Endometrial microvascular endothelial cells (primary cell): ENCODE data around the gene MAGOHB. TPM values are rescaled to one million over a fixed set of nuclear protein-coding genes. Genes with fewer than 3 reads are reported as not detected.

Experiments used
- in situ Hi-C: cut with HindIII; loops from 2 replicates; pipeline ENCODE4 v1.10.0; 2017; ENCODE audit warnings: low sequenced_read_pairs, low pct_unique_long_range_greater_than_20kb; ENCODE audit errors: inconsistent ontology term
- total RNA-seq: library from RNA; depleted of rRNA; stranded (reverse); fragments of >200 nt; gene quantifications from one replicate; pipeline ENCODE4 v1.2.3, GENCODE V29; 2015; ENCODE audit errors: inconsistent ontology term

Gene MAGOHB
- total RNA-seq, 1 donor from 2014 or later, result 11.2 TPM

GRCh38 chr12:10562306-10562933 lies 51.0 kb downstream of the MAGOHB start:
- in situ Hi-C loops, result no loop called here

GRCh38 chr12:10559244-10559643 lies 54.2 kb downstream of the MAGOHB start:
- in situ Hi-C loops, result no loop called here

GRCh38 chr12:10558789-10559188 lies 54.6 kb downstream of the MAGOHB start:
- in situ Hi-C loops, result no loop called here

- in situ Hi-C loops, result no loop called here
Measured at GRCh38 chr12:10558301-10558700, 55.1 kb downstream of the MAGOHB start.

- in situ Hi-C loops, result no loop called here
Measured at GRCh38 chr12:10557766-10558165, 55.6 kb downstream of the MAGOHB start.

- in situ Hi-C loops, result no loop called here
Measured at GRCh38 chr12:10557329-10557728, 56.1 kb downstream of the MAGOHB start.

- in situ Hi-C loops, result no loop called here
Measured at GRCh38 chr12:10554756-10555481, 58.5 kb downstream of the MAGOHB start.

GRCh38 chr12:10554228-10554755 lies 59.1 kb downstream of the MAGOHB start:
- in situ Hi-C loops, result no loop called here

Other genes starting within 250 kb of the MAGOHB start
- not detected for gene KLRK1, start 223.6 kb downstream of the MAGOHB start, total RNA-seq
- not detected for gene KLRC4, start 203.9 kb downstream of the MAGOHB start, total RNA-seq
- gene KLRC3, start 193.0 kb downstream of the MAGOHB start, total RNA-seq, result not detected
- not detected for gene KLRC2, start 177.6 kb downstream of the MAGOHB start, total RNA-seq
- gene KLRC1, start 160.2 kb downstream of the MAGOHB start, total RNA-seq, result not detected
- gene EIF2S3B, start 107.7 kb downstream of the MAGOHB start, total RNA-seq, result 1.4 TPM
- 7.0 TPM for gene STYK1, start 60.4 kb upstream of the MAGOHB start, total RNA-seq
- gene YBX3, start 109.7 kb upstream of the MAGOHB start, total RNA-seq, result 284 TPM
- gene TAS2R7, start 189.0 kb upstream of the MAGOHB start, total RNA-seq, result not detected
- not detected for gene TAS2R8, start 193.7 kb upstream of the MAGOHB start, total RNA-seq
- not detected for gene TAS2R9, start 196.6 kb upstream of the MAGOHB start, total RNA-seq
- gene TAS2R10, start 212.7 kb upstream of the MAGOHB start, total RNA-seq, result not detected
- not detected for gene PRR4, start 235.9 kb upstream of the MAGOHB start, total RNA-seq